Mucosa of rectum (tissue), 2 donors: ENCODE data around the gene UBE2J2.

Experiments
- H3K27ac ChIP-seq, 2 donors: one replicate each; pipeline ENCODE4 v1.7.0; 2013; ENCODE audit warnings: inconsistent platforms in 2 of 2, low read depth in 2 of 2, low read length in 2 of 2
- H3K27me3 ChIP-seq, 2 donors: one replicate each; pipeline ENCODE4 v1.7.0; 2013; ENCODE audit warnings: low read length in 2 of 2; ENCODE audit not compliant: control insufficient read depth in 2 of 2, insufficient read depth in 2 of 2
- H3K36me3 ChIP-seq, 2 donors: one replicate each; pipeline ENCODE4 v1.7.0; 2013; ENCODE audit warnings: low read length in 2 of 2; ENCODE audit not compliant: control insufficient read depth in 2 of 2, insufficient read depth in 2 of 2
- H3K4me1 ChIP-seq, 2 donors: one replicate each; pipeline ENCODE4 v1.7.0; 2013; ENCODE audit warnings: low read length in 2 of 2, mild to moderate bottlenecking in 1 of 2; ENCODE audit not compliant: control insufficient read depth in 2 of 2, insufficient read depth in 2 of 2
- H3K4me3 ChIP-seq, 2 donors: one replicate each; pipeline ENCODE4 v1.7.0; 2013; ENCODE audit warnings: low read length in 2 of 2
- H3K9ac ChIP-seq, 2 donors: one replicate each; pipeline ENCODE4 v1.7.0; 2013; ENCODE audit warnings: low read length in 2 of 2, low read depth in 1 of 2, mild to moderate bottlenecking in 1 of 2
- H3K9me3 ChIP-seq, 2 donors: one replicate each; pipeline ENCODE4 v1.7.0; 2013; ENCODE audit warnings: low read length in 2 of 2; ENCODE audit not compliant: control insufficient read depth in 2 of 2
- donor health status: healthy.
- donor health status: Normal muscosa, but diverticular disease.

Gene UBE2J2

DNA sequence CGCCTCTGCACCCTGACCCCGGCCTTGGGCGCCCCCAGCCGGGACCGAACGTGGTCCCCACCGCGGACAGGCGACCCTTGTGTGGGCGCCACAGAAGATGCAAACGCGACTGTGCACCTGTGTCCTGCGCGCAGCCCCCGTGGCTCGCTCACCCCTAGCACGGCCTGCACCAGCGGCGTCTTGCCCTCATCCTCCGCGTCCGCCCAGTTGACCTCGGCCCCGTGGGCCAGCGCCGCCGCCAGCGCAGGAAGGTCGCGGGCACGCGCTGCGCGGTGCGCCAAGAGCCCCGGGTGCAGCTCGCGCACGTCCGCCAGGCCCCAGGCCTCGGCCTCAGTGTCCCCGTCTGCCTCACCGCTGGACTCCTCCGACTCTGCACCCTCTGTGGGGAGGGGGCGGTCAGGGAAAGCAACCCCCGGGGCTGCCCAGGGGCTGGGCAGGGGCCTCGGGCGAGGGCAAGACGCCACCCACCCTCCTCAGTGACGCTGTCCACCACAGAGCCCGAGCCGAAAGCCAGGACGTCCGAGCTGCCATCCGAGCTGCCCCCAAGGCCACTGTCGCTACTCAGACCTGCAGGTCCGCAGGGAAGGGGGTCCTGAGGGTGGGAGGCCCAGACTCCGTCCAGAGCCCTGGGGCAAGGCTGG, 20.7 kb upstream of the UBE2J2 start:
- Histone ChIP-seq H3K4me1 (peaks cover 8 to 13% of the 10 kb centered on the region in 2 donors), H3K27me3 (peaks cover 0 to 3% of the 10 kb centered on the region in 2 donors), H3K27ac (no peak overlapping the region), H3K36me3 (peaks cover 0 to 2% of the 10 kb centered on the region in 2 donors), H3K9me3 (no peaks in the 10 kb centered on the region), H3K4me3 (no peak overlapping the region), H3K9ac (no peak overlapping the region)

DNA sequence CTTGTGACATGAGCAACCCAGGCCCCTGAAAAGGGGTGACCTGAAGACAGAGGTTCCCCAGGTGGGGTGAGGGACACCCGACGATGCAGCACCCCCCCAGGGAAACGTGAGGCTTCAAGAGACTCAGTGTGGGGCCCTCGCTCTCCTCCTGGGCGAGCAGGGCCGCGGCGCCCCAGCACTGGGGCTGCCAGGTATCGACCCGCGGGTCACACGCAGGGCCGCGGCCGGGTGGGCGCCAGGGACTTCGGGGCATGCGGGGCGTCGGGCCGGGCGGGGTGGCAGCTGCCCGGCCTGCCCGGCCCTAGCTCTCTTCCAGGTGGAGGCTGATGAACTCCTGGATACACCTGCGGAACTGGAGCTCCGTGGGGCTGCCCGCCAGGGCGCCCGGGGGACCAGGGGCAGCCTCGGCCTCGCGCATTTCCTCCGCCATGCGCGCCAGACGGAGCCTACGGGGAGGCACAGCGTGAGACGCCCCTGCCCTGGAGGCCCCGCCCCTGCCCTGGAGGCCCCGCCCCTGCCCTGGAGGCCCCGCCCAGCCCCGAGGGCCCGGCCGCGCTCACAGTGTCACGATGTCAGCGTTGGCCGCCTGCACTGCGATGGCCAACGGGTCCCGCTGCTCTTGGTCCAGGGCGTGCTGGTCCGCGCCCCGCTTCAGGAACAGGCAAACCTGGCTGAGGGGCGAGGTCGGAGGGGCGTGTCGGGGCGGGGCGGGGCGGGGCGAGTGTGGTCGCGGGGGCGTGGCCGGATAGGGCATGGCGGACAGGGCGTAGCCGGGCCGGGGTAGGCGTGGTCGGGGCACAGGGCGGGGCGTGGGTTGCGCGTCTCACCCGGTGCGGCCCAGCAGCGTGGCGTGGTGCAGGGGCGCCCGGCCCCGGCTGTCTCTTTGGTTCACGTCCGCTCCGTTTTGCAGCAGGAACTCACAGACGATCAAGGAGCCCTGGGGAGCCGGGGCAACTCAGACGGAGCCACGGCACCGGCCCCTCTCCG, 19.9 kb upstream of the UBE2J2 start:
- peaks cover 0 to 3% of the 10 kb centered on the region in 2 donors for H3K27me3 ChIP-seq
- no peak overlapping the region for H3K4me3 ChIP-seq
- H3K9me3 ChIP-seq = no peaks in the 10 kb centered on the region
- peaks cover 8 to 13% of the 10 kb centered on the region in 2 donors for H3K4me1 ChIP-seq
- H3K9ac ChIP-seq = no peak overlapping the region
- H3K27ac ChIP-seq = no peak overlapping the region
- peaks cover 0 to 2% of the 10 kb centered on the region in 2 donors for H3K36me3 ChIP-seq

DNA sequence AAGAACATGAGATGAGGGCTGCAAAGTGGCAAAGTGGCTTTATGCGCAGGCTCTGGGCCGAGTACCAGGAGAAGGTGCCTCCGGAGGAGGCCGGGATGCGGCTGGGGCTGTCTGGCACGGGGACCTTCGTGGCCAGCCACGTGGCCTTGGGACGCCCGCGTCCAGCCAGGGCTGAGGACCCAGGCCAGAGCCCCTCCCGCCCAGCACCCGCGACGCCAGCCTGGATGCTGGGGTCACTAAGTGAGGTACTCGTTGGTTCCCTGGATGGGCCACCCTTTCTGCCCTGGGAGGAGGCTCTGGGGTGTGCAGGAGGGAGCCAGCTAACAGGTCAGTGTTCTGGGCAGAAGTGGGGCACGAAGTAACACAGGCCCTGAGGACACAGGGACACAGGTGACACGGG, 19.2 kb upstream of the UBE2J2 start:
- Histone ChIP-seq H3K9me3 (no peaks in the 10 kb centered on the region), H3K36me3 (peaks cover 0 to 2% of the 10 kb centered on the region in 2 donors), H3K4me1 (peaks cover 8 to 13% of the 10 kb centered on the region in 2 donors), H3K27ac (no peak overlapping the region), H3K9ac (no peak overlapping the region), H3K4me3 (no peak overlapping the region), H3K27me3 (peaks cover 0 to 3% of the 10 kb centered on the region in 2 donors)

DNA sequence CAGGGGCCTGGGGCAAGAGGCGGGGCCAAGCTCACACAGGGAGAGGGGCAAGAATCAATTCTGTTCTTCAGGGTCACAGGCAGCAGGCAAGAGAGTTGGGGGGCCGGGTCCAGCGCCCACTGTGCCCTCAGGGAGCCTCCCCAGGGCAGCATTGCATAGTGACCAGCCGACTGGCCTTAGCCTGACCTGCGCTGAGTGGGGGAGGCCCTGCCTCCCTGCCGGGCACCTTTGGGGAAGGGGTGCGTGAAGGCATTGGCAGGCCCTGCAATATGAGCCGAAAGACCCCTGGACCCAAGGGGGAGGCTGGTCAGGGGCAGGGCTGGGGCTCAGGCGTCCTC, 18.8 kb upstream of the UBE2J2 start:
- Histone ChIP-seq H3K9me3 (no peaks in the 10 kb centered on the region), H3K4me1 (peaks cover 8 to 13% of the 10 kb centered on the region in 2 donors), H3K4me3 (no peak overlapping the region), H3K36me3 (peaks cover 0 to 2% of the 10 kb centered on the region in 2 donors), H3K9ac (no peak overlapping the region), H3K27me3 (peaks cover 0 to 7% of the 10 kb centered on the region in 2 donors), H3K27ac (no peak overlapping the region)

DNA sequence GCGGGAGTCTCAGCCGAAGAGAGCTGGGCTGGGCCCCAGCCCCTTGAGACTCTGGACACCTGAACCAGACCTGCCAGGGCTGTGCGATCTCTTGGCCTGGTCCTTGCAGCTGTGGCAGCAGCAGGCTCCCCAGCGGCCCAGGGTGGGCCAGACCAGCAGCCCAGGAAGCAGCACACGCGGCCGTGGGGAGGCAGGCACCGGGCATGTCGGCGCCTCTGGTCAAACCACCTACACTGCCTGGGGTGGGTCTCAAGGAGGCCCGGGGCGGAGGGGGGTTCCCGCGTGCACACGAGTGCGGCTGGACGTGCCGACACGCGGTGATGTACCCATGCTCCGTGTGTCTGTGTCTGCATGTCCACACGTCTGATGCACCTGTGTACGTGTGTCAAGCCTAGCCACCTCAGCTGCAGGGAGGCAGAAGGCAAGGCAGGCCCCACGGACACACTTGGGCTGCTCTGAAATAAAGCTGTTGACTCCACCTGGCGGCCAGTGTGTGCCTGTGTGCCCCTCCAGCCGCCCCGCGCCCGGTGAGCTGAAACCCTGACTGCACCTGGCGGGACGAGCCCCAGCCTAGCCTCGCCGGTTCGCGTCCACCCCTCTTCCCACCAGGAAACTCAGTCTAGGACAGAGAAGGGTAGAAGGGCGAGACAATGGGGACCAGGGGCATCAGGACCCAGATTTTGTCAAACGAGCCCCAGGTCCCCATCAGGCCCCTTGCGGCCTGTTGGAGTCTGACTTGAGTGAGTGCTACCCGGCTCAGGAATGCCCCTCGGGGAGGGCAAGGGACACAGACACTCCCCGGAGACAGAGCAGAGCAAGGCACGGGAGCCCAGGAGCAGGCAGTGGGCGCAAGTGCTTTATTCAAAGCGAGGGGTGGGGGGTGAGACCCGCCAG, 18.1 kb upstream of the UBE2J2 start:
- Histone ChIP-seq H3K27me3 (peaks cover 3 to 14% of the 10 kb centered on the region in 2 donors), H3K9me3 (no peaks in the 10 kb centered on the region), H3K9ac (no peak overlapping the region), H3K4me3 (no peak overlapping the region), H3K4me1 (peaks cover 8 to 13% of the 10 kb centered on the region in 2 donors), H3K27ac (no peak overlapping the region), H3K36me3 (peaks cover 0 to 2% of the 10 kb centered on the region in 2 donors)

DNA sequence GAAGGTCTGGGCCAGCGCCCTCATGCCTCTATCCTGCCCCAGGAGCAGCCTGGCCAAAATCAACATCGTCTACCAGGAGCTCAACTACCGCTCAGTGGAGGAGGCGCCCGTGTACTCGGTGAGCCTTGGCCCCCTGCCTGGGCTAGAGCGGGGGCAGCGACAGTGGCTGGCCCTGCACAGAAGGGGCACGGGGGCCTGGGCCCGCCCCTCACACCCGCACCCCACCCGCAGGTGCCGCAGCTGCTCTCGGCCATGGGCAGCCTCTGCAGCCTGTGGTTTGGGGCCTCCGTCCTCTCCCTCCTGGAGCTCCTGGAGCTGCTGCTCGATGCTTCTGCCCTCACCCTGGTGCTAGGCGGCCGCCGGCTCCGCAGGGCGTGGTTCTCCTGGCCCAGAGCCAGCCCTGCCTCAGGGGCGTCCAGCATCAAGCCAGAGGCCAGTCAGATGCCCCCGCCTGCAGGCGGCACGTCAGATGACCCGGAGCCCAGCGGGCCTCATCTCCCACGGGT, 17.4 kb upstream of the UBE2J2 start:
- H3K9me3 ChIP-seq = no peaks in the 10 kb centered on the region
- H3K9ac ChIP-seq = no peak overlapping the region
- H3K36me3 ChIP-seq = peaks cover 0 to 2% of the 10 kb centered on the region in 2 donors
- H3K4me3 ChIP-seq = no peak overlapping the region
- H3K27ac ChIP-seq = no peak overlapping the region
- H3K4me1 ChIP-seq = peaks cover 8 to 13% of the 10 kb centered on the region in 2 donors
- H3K27me3 ChIP-seq = peaks cover 4 to 21% of the 10 kb centered on the region in 2 donors

DNA sequence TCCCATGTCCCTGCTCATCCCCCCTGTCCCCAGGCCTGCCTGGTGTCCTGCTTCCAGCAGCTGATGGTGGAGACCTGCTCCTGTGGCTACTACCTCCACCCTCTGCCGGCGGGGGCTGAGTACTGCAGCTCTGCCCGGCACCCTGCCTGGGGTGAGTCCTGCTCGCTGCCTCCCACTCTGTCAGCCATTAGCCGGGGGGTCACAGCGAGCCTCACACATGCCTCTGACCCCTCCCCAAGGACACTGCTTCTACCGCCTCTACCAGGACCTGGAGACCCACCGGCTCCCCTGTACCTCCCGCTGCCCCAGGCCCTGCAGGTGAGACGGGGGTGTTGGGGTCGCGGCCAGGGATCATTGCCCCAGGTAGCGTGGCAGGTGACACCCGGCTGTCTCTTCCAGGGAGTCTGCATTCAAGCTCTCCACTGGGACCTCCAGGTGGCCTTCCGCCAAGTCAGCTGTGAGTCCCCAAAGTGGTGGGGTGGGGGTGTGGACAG, 16.6 kb upstream of the UBE2J2 start:
- Histone ChIP-seq H3K27me3 (peaks cover 4 to 28% of the 10 kb centered on the region in 2 donors), H3K9ac (no peak overlapping the region), H3K36me3 (no peaks in the 10 kb centered on the region), H3K4me1 (peaks cover 11 to 19% of the 10 kb centered on the region in 2 donors), H3K27ac (no peak overlapping the region), H3K4me3 (no peak overlapping the region), H3K9me3 (no peaks in the 10 kb centered on the region)

DNA sequence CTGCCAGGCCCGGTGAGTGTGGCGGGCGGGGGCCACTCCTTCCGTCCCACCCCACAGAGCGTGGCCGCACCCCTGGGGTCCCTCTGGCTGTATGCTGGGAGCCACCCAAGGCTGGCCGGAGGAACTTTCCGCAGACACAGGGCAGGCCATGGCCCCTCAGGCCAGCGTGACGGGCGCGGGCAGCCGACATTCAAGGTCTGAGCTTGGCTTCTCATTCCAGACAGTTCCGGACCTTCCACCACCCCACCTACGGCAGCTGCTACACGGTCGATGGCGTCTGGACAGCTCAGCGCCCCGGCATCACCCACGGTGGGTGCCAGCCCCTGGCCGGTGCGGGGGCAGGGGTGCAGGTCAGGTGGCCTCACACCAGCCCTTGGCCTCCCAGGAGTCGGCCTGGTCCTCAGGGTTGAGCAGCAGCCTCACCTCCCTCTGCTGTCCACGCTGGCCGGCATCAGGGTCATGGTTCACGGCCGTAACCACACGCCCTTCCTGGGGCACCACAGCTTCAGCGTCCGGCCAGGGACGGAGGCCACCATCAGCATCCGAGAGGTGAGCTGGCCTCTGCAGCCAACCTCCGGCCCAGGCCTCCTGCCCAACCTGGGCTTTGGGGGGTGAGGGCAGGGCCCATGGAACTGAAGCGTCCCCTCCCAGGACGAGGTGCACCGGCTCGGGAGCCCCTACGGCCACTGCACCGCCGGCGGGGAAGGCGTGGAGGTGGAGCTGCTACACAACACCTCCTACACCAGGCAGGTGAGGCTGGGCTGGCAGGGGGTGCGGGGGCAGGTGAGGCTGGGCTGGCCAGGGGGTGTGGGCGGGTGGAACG, 13.8 kb upstream of the UBE2J2 start:
- no peaks in the 10 kb centered on the region for H3K9me3 ChIP-seq
- no peaks in the 10 kb centered on the region for H3K36me3 ChIP-seq
- peaks cover 14 to 20% of the 10 kb centered on the region in 2 donors for H3K4me1 ChIP-seq
- H3K9ac ChIP-seq = no peak overlapping the region
- H3K27me3 ChIP-seq = peaks cover 4 to 28% of the 10 kb centered on the region in 2 donors
- no peak overlapping the region for H3K4me3 ChIP-seq
- no peak overlapping the region for H3K27ac ChIP-seq
